GM19328 (cell line): ENCODE measurements around the gene KCNG1.

Experiments
- ATAC-seq: cut with Tn5 transposase; IDR thresholded peaks from one replicate; pipeline ENCODE4 v1.9.1; 2021; ENCODE audit warnings: mild to moderate bottlenecking, moderate library complexity; ENCODE audit not compliant: unreplicated experiment

Gene KCNG1

DNA sequence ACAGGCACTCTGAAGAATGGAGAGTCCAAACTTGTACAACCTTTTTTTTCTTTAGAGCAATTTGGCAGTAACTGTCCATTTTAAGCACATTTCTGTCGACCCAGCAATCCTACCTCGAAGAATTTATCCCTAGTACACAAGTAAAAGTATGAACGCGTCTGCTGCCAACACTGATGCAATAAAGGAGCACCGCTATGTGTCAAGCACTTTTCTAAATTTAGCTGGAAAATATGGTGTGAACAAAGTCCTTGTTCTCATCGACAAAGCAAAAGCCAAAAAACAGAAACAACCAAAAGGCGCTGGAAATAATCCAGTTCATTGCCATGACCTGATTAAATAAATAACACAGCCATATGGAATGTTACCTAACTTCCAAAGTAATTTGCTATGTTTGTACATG lies 65.6 kb downstream of the KCNG1 start:
- no peak for ATAC-seq

DNA sequence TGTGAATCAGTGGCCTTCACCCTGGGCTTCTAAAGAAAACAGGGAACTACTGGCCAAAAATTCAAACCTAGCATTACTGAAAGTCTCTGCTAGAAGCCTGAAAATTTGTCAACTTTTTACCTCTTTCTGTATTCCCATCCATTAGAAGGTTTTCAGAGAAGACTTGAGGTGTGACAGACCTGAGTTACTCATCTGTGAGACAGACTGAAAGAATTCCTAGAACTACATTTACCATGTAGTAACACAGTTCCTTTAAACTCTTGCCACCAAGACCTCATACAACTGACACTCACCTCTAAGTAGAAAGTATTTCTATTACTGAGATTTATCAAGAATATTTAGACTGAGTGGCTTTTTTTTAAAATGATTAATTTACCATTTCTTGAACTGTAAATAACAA lies 69.1 kb downstream of the KCNG1 start:
- no peak for ATAC-seq
